NCI-H2196 treated with DMSO at 0.1 percent for 48 hours (cell line): ENCODE data around the gene LOX.

Experiments
- DNase-seq: peaks from one replicate; lab custom pipeline; 2025; ENCODE audit not compliant: unreplicated experiment; lab: John Stamatoyannopoulos, UW

LOX gene

DNA sequence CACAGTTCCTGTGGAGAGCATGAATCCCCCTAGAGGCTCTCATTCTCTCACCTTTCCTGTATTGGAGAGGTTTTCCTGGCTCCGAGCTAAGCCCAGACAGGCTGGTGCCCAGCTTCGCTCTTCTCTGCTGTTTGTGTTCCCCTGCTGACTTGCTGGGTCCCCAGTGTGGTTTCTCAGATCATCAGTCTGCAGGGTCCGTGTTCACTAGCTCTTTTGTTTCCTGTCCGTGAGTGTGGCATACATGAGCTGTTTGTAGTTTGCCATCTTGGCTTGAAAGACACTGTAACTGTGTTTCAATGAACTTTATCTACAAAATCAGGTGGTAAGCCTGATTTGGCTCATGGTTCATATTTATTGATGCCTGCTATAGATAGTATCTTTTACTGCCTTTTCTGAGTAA is 23.8 kb downstream of the LOX start:
- DNase-seq: peak; percentile 8

DNA sequence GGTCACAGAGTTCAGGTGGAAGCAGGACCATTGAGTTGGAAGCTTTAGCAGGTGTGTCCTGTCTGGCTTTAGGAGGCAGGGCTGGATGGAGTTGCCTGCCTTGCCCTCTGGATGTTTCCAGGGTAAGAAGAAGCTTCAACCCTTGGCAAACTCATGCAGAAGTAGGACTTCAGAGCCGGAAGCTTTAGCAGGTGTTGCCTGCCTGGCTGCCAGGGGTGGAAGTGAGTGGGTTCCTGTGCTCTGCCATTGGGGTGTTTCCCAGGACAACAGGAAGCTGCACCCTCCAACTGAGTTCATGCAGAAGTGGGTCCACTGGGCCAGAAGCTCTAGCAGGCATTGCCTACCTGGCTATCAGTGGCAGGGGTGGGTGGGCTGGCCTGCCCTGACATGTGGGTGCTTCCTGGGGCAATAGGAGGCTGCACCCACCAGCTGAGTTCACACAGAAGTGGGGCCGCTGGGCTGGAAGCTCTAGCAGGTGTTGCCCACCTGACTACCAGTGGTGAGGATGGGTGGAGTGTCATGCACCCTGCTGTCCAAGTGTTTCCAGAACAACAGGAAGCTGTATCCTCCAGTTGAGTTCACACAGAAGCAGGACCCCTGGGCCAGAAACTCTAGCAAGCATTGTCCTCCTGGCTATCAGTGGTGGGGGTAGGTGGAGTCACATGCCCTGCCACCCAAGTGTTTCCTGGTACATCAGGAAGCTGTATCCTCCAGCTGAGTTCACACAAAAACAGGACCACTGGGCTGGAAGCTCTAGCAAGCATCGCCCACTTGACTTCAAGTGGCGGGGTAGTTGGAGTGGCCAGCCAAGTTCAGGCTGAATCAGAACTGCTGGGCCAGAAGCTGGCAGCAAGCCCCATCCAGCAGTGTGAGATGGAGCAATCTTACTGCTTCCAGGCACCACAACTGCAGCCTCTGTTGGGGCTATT is 24.6 kb downstream of the LOX start:
- DNase-seq: peak; percentile 54

DNA sequence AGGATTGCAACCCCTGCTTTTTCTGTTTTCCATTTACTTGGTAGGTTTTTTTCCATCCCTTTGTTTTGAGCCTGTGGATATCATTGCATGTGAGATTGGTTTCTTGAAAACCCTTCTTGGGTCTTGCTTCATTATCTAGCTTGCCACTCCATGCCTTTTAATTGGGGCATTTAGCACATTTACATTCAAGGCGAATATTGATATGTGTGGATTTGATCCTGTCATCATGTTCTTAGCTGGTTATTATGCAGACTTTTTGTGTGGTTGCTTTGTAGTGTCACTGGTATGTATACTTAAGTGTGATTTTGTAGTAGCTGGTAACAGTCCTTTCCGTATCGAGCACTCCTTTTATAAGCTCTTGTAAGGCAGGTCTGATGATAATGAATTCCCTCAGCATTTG is 26.5 kb downstream of the LOX start:
- no peak for DNase-seq

DNA sequence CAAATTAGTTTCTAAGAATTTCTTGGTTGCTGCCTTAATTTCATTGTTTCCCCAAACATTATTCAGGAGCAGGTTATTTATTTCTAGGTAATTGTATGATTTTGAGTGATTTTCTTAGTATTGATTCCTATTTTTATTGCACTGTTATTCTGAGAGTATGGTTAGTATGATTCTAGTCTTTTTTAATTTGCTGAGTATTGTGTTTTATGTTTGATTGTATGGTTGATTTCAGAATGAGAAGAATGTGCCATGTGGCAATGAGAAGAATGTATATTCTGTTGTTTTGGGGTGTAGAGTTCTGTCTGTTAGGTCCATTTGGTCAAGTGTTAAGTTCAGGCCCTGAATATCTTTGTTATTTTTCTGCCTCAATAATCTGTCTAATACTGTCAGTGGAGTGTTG is 27.1 kb downstream of the LOX start:
- no peak for DNase-seq

DNA sequence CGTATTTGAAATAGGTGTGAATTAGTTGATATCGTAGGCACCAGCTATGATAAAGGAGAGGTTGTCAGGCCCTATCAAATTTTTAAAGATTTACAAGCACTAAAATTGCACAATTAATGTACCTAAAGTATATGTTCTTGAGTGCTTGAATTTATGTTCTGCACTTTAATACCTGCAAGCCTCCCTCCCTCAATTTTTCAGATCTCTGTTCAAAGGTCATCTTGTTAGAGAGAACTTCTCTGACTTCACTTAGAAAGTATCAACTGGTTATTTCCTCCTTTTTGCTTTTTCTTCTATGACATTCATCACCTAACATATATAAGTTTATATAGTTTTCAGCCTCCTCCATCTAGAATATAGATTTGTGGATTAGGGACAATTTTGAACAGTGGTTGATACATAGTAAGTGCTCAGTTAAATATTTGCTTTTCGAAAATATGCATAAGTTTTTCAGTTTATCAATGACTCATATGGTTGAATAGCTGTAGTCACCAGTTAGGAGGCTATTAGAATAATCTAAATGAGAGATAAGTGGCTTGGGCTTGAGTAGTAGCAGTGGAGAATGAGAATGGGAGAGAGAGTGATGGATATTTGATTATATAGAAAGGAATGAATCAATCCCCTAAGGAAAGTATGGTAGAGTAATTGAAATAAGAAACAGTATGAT is 37.3 kb downstream of the LOX start:
- DNase-seq: no peak

DNA sequence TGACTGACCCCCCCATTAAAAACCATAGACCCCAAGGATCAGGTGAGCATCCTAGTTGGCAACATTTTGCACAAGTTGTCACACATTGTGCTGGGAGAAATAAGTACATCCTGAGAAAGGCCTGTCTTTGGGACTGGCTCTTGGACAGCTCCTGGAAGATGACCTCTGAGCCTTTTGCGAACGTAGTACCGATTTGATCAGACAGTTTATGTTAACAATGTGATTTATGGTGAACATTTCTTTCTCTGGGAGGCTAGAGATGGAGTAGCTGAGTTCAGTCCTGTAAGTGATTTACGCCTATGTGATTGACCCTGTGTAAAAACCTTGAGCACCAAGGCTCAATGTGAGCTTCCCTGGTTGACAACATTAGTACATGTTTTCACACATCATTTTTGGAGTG is 41.7 kb downstream of the LOX start:
- no peak for DNase-seq

DNA sequence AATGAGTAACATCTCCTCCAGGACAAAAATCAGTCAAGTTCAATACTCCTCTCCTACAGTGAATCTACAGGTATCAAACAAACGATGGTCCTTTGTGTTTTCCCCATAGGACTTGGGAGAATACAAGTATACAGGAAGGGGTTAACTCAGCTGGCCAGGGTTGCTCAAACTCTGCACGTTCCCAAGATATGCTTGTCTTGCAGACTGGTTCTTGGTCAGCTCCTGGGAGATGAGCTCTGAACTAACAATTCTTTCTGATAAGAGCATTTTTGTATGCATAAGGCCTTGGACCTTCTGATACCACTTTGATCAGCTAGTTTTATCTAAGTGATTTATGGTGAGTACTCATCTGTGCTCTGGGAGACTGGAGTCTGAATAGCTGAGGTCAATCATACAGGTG is 42.1 kb downstream of the LOX start:
- no peak for DNase-seq

DNA sequence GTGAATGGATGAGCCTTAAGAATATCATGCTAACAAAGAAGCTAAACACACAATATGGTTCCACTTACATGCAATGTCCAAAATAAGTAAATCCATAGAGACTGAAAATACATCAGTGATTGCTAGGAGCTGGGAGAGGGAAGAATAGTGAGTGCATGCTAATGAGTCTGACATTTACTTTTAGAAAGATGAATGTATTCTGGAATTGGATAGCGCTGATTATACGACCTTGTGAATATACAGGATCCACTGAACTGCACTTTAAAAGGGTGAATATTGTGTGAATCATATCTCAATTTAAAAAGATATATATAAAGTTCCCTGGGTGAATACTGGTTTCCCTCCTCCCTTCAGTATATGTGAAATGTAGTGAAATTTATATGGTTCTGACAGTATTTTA is 46.2 kb downstream of the LOX start:
- DNase-seq: no peak

DNA sequence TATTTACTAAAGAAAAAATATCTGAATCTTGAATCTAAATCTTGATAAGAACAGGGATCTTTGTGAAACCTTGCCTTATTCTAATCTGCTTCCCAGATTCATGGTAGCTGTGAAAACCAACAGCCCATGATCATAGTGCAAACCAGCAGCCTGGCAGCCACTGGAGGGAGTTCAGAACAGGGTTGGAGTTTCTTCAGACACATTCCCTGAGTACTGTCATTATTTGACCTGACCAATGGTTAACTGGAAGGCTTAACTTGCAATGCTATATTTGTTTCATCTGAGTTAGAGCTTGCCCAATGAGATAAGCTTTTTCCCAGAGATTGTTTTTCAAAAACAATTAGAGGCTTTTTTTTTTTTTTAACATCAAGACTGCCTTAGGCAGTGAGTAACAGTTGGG is 47.8 kb downstream of the LOX start:
- DNase-seq: no peak

DNA sequence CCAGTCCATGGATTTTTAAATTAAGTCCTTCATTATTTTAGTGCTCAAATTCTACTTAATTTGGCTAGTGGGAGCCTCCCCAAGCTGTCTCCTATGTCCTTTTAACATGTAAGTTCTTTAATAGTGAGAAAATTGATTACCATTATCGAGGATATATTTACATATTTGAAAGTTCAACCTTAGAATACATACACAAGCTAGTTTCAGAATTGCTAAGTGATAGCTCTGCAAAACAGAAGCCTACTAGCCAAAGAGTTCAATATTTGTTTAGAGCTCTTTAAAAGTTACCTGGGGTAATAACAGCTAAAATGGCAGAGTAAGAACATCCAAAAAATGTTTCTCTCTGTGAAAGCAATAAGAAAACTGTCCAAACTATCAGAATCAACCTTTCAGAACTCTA is 48.2 kb downstream of the LOX start:
- DNase-seq: no peak

DNA sequence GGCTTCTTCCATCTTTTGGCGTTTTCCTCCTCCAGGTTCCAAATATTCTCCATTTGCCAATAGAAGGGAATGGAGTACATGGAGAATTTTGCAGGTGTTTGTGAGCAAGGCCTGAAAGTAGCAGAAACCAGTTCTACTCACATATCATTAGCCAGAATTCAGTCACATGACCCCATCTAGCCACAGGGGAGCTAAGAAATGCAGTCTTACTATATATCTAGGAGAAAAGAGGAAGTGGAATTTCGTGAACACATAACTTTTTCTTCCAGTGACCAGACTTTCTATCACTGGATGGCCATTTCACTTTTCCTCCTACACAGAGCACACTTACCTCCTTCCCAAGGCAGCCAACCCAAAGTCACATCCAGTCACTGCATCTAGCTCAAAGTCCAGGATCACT is 55.1 kb downstream of the LOX start:
- no peak for DNase-seq

DNA sequence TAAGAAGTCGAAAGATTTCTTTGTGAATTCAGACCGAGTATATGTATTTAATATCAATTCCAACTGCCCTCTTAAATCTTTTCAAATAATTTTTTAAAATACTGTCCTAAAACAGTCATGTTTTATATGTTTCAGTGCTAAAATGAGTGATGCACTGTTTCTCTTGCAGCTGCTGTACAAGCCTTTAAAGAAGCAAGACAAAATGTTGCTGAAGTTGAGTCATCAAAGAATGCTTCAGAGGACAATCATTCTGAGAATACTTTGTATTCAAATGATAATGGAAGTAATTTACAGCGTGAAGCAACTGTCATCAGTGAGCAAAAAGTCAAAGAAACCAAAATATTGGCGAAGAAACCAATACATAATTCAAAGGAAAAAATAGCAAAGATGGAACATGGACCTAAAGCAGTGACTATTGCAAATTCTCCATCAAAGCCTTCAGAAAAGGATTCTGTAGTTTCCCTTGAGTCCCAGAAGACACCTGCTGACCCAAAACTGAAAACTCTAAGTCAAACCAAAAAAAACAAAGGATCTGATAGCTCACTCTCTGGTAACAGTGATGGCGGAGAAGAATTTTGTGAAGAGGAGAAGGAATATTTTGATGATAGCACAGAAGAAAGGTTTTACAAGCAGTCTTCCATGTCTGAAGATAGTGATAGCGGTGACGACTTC is 58.0 kb downstream of the LOX start:
- DNase-seq: no peak

DNA sequence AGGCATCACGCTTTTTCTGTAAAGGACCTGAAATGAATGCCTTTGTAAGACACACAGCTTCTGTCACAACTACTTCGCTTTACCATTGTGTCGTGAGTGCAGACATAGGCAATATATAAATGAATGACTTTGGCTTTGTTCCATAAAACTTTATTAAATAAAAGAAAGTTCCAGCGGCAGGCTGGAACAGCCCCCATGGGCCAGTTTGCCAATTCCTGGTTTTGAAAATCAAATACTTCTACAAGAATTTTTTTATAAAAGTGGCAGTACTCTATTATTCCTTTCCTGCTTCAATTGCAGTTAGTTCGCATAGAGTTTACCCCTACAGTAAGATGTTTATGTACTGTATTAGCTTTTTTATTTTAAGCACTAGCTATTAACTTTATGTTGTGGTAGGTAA is 62.6 kb downstream of the LOX start:
- no peak for DNase-seq

DNA sequence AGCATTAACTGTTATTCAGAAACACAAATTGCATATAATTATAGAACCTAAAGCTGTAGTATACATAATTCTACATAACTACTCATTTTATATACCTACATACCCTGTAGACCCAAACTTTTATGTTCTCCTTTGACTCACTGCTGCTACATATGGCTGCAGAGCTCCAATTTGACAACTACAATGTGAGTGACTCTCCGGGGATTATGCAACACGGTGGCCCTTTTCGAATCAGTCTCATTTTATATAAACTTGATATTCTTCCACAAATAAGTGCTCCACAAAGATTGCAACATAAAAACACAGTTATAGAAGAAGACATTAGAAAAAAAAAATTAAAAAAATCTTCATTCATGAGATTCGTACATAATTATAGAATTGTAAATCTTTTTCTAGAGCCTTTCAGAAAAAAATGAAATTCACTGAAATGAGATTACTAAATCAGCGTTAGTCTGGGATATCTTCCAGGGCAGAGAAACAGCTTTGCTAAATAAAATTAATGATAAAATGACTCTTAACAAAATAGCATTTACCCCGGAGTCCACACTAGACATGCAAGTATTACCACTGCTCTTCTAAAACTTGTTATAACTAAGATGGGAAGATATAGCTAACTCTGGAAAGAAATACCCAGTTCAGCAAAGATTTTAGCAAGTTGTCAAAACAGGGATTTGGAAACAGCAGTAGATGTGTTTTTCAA is 63.7 kb downstream of the LOX start:
- DNase-seq: no peak
